ENCODE measurements around the gene U2SURP. TPM values are rescaled to one million over a fixed set of nuclear protein-coding genes. Genes with fewer than 3 reads are reported as not detected.
"Not testable (repeated sequence)": the region's sequence is repeated elsewhere in the genome, so short reads cannot be mapped to it uniquely, and the experiment has no call there.

Gene U2SURP
- polyA plus RNA-seq, 2 donors: 22.5 to 24.3 TPM

DNA sequence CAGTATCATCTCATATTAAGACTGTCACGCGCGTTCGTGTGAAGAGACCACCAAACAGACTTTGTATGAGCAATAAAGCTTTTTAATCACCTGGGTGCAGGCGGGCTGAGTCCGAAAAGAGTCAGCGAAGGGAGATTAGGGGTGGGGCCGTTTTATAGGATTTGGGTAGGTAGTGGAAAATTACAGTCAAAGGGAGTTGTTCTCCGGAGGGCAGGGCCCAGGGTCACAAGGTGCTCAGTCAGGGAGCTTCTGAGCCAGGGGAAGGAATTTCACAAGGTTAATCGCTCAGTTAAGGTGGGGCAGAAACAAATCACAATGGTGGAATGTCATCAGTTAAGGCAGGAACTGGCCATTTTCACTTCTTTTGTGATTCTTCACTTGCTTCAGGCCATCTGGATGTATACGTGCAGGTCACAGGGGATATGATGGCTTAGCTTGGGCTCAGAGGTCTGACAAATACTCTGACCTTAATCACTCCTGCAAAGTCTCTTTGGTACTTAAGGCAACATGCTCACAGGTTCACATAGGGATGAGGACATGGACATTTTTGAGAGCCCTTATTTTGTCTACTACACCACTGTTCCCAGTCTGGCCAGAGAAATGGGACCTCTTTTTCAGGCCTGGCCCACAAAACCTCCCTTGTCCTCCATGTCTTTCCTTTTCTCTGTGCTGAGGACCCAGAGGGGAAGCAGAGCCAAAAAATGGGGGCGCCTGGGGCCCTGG, 71.1 kb downstream of the U2SURP start:
- H3K27me3 ChIP-seq (ENCODE audit: control insufficient read depth in 1 of 2, insufficient read depth in 2 of 2, low read length in 2 of 2); H3K9me3 ChIP-seq (ENCODE audit: control insufficient read depth in 2 of 2, insufficient read depth in 1 of 2, low read depth in 1 of 2, low read length in 1 of 2); H3K4me3 ChIP-seq (ENCODE audit: low read depth in 1 of 2, low read length in 2 of 2); H3K4me1 ChIP-seq (ENCODE audit: control insufficient read depth in 2 of 2, insufficient read depth in 2 of 2, low read length in 1 of 2); H3K36me3 ChIP-seq (ENCODE audit: control insufficient read depth in 2 of 2, insufficient read depth in 2 of 2, low read length in 1 of 2); H3K27ac ChIP-seq (ENCODE audit: low read depth in 2 of 2, low read length in 1 of 2): not testable (repeated sequence)
- WGBS, 2 donors: 87 to 89% methylated on average over 12 of the region's 12 CpGs

DNA sequence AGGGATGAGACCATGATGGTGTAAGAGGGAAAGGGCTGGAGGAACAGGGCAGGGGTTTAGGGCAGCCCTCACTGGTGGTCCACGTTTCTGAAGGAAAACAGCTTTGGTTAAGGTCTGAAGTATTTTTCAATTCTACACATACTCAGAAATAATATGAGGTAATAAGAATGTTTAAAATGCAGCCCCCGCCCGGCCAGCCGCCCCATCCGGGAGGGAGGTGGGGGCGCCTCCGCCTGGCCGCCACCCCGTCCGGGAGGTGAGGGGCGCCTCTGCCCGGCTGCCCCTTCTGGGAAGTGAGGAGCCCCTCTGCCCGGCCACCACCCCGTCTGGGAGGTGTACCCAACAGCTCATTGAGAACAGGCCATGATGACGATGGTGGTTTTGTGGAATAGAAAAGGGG, 72.2 kb downstream of the U2SURP start:
- H3K27me3 ChIP-seq (ENCODE audit: control insufficient read depth in 1 of 2, insufficient read depth in 2 of 2, low read length in 2 of 2); H3K36me3 ChIP-seq (ENCODE audit: control insufficient read depth in 2 of 2, insufficient read depth in 2 of 2, low read length in 1 of 2); H3K4me1 ChIP-seq (ENCODE audit: control insufficient read depth in 2 of 2, insufficient read depth in 2 of 2, low read length in 1 of 2); H3K27ac ChIP-seq (ENCODE audit: low read depth in 2 of 2, low read length in 1 of 2); H3K4me3 ChIP-seq (ENCODE audit: low read depth in 1 of 2, low read length in 2 of 2); H3K9me3 ChIP-seq (ENCODE audit: control insufficient read depth in 2 of 2, insufficient read depth in 1 of 2, low read depth in 1 of 2, low read length in 1 of 2): not testable (repeated sequence)
- 91% methylated on average over 12 to 14 of the region's 15 CpGs for WGBS, 2 donors

DNA sequence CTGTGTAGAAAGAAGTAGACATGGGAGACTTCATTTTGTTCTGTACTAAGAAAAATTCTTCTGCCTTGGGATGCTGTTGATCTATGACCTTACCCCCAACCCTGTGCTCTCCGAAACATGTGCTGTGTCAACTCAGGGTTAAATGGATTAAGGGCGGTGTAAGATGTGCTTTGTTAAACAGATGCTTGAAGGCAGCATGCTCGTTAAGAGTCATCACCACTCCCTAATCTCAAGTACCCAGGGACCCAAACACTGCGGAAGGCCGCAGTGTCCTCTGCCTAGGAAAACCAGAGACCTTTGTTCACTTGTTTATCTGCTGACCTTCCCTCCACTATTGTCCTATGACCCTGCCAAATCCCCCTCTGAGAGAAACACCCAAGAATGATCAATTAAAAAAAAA, 72.6 kb downstream of the U2SURP start:
- H3K27ac ChIP-seq (ENCODE audit: low read depth in 2 of 2, low read length in 1 of 2); H3K9me3 ChIP-seq (ENCODE audit: control insufficient read depth in 2 of 2, insufficient read depth in 1 of 2, low read depth in 1 of 2, low read length in 1 of 2): not testable (repeated sequence)
- WGBS, 2 donors: 78 to 90% methylated on average over 5 of the region's 5 CpGs

DNA sequence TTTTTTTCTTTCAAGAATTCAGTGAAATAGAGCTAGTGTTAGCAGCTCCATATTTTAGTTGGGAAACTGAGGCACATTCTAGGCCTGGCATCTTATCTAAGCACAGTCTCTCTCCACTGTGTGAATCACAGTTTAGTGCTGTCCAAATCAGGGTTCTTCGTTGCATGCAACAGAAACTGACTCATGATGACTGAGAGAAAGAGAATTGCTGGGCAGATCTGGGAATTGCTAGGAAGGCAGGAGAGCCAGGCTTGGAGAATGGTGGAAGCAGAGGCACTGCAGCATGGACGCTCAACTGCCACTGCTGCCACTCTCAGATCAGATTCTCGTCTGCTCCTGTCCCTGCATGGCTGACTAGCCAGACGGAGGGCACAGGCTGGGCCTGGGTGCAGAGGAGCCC, 77.5 kb downstream of the U2SURP start:
- H3K27me3 ChIP-seq (ENCODE audit: control insufficient read depth in 1 of 2, insufficient read depth in 2 of 2, low read length in 2 of 2): no peaks in the 10 kb centered on the region
- no peaks in the 10 kb centered on the region for H3K36me3 ChIP-seq (ENCODE audit: control insufficient read depth in 2 of 2, insufficient read depth in 2 of 2, low read length in 1 of 2)
- no peak overlapping the region for H3K4me3 ChIP-seq (ENCODE audit: low read depth in 1 of 2, low read length in 2 of 2)
- H3K4me1 ChIP-seq (ENCODE audit: control insufficient read depth in 2 of 2, insufficient read depth in 2 of 2, low read length in 1 of 2): no peaks in the 10 kb centered on the region
- 83 to 86% methylated on average over 4 of the region's 4 CpGs for WGBS, 2 donors
- no peaks in the 10 kb centered on the region for H3K9me3 ChIP-seq (ENCODE audit: control insufficient read depth in 2 of 2, insufficient read depth in 1 of 2, low read depth in 1 of 2, low read length in 1 of 2)
- H3K27ac ChIP-seq (ENCODE audit: low read depth in 2 of 2, low read length in 1 of 2): no peak overlapping the region

More for the DNA sequence above, 72.6 kb downstream of the U2SURP start:
- H3K27me3 ChIP-seq (ENCODE audit: control insufficient read depth in 1 of 2, insufficient read depth in 2 of 2, low read length in 2 of 2); H3K4me1 ChIP-seq (ENCODE audit: control insufficient read depth in 2 of 2, insufficient read depth in 2 of 2, low read length in 1 of 2); H3K36me3 ChIP-seq (ENCODE audit: control insufficient read depth in 2 of 2, insufficient read depth in 2 of 2, low read length in 1 of 2); H3K4me3 ChIP-seq (ENCODE audit: low read depth in 1 of 2, low read length in 2 of 2): not testable (repeated sequence)

DNA sequence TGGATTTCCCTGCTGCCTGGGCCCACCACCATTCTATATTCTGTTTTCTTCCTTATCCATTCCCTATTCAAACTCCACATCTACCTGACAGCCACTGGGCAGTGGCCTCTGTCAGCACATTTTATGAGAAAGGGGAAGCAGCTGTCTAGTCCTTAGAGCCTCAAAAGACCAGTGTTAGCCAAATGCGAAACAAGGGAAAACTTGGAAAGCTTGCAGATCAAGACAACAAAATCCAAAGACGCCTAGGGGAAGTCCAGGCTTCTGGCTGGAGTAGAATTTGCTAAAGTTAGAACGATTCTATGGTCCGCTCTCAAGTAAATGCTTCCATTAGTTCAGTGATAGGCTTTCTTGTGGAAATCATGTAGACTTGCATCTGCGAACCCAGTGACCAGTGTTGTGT, 78.8 kb downstream of the U2SURP start:
- 85 to 89% methylated on average over 5 of the region's 5 CpGs for WGBS, 2 donors
- no peak overlapping the region for H3K27ac ChIP-seq (ENCODE audit: low read depth in 2 of 2, low read length in 1 of 2)

DNA sequence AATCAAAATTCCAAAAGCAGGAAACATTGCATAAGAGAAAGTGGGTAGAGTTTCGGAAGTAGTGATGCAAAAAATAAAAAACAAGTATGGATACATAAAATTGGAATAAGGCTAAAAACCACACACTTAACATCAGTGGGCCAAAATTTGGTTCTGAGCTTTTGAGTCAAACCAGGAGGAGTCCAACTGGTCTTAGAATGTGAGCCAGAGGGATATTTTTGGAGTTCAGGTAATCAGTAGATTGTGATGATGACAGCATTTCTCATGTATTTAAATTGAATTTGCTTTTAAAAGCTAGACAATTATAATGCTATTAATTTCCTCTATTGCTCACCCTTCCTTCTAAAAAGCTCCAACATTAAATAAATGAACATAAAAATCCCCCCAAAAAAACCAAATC, 80.0 kb downstream of the U2SURP start:
- H3K4me1 ChIP-seq (ENCODE audit: control insufficient read depth in 2 of 2, insufficient read depth in 2 of 2, low read length in 1 of 2): no peaks in the 10 kb centered on the region
- H3K9me3 ChIP-seq (ENCODE audit: control insufficient read depth in 2 of 2, insufficient read depth in 1 of 2, low read depth in 1 of 2, low read length in 1 of 2): no peaks in the 10 kb centered on the region
- no peak overlapping the region for H3K4me3 ChIP-seq (ENCODE audit: low read depth in 1 of 2, low read length in 2 of 2)
- 89 to 94% methylated on average over 1 of the region's 1 CpG for WGBS, 2 donors
- H3K27me3 ChIP-seq (ENCODE audit: control insufficient read depth in 1 of 2, insufficient read depth in 2 of 2, low read length in 2 of 2): no peaks in the 10 kb centered on the region
- no peak overlapping the region for H3K27ac ChIP-seq (ENCODE audit: low read depth in 2 of 2, low read length in 1 of 2)
- no peaks in the 10 kb centered on the region for H3K36me3 ChIP-seq (ENCODE audit: control insufficient read depth in 2 of 2, insufficient read depth in 2 of 2, low read length in 1 of 2)

More for the DNA sequence above, 78.8 kb downstream of the U2SURP start:
- no peaks in the 10 kb centered on the region for H3K27me3 ChIP-seq (ENCODE audit: control insufficient read depth in 1 of 2, insufficient read depth in 2 of 2, low read length in 2 of 2)
- no peaks in the 10 kb centered on the region for H3K4me1 ChIP-seq (ENCODE audit: control insufficient read depth in 2 of 2, insufficient read depth in 2 of 2, low read length in 1 of 2)
- no peaks in the 10 kb centered on the region for H3K9me3 ChIP-seq (ENCODE audit: control insufficient read depth in 2 of 2, insufficient read depth in 1 of 2, low read depth in 1 of 2, low read length in 1 of 2)
- H3K4me3 ChIP-seq (ENCODE audit: low read depth in 1 of 2, low read length in 2 of 2): no peak overlapping the region
- H3K36me3 ChIP-seq (ENCODE audit: control insufficient read depth in 2 of 2, insufficient read depth in 2 of 2, low read length in 1 of 2): no peaks in the 10 kb centered on the region

DNA sequence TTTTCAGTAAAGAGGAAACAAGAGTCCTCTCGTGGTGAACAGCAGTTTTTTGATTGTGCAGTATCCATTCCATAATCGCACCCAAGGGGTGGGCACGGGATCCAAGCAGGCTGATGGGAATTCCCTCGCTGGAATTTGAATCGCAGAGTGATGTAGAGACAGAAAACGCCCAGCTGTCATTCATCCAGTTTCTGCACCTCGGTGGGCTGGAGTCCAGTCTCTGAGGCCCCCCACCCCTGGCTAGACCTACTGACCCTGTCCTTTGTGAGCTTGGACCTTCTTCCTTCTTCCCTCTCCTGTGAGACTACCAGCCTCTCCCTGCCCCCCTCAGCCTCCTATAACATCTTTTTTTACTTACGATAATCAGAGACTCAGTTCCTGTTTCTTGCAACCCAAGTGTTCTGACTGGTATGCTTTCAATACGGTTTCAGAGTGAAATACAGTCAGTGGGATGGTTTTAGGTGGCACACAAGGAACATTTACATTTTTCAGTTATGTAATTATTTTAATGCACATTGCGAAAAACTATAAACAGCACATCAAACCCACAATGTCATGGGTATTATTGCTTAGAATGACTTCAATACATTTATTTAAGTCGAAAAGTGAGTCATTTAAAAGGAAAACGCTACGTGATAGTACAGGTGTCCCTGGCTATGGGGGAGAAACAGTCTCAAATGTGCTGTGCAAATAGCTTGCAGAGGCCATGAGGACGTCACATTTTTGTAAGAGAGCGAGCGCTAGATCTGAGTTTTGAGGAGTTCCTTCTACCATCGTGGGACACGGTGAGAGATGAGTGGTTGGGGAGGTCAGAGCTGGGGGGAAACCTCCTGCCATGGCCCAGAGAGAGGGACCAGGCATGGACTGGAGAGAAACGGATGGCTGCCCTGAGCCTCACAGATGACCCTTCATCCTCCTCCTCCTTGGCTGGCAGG, 80.7 kb downstream of the U2SURP start:
- no peaks in the 10 kb centered on the region for H3K36me3 ChIP-seq (ENCODE audit: control insufficient read depth in 2 of 2, insufficient read depth in 2 of 2, low read length in 1 of 2)
- H3K4me1 ChIP-seq (ENCODE audit: control insufficient read depth in 2 of 2, insufficient read depth in 2 of 2, low read length in 1 of 2): no peaks in the 10 kb centered on the region
- no peaks in the 10 kb centered on the region for H3K9me3 ChIP-seq (ENCODE audit: control insufficient read depth in 2 of 2, insufficient read depth in 1 of 2, low read depth in 1 of 2, low read length in 1 of 2)
- 76 to 80% methylated on average over 19 of the region's 19 CpGs for WGBS, 2 donors
- H3K27ac ChIP-seq (ENCODE audit: low read depth in 2 of 2, low read length in 1 of 2): no peak overlapping the region
- H3K27me3 ChIP-seq (ENCODE audit: control insufficient read depth in 1 of 2, insufficient read depth in 2 of 2, low read length in 2 of 2): no peaks in the 10 kb centered on the region
- no peak overlapping the region for H3K4me3 ChIP-seq (ENCODE audit: low read depth in 1 of 2, low read length in 2 of 2)

DNA sequence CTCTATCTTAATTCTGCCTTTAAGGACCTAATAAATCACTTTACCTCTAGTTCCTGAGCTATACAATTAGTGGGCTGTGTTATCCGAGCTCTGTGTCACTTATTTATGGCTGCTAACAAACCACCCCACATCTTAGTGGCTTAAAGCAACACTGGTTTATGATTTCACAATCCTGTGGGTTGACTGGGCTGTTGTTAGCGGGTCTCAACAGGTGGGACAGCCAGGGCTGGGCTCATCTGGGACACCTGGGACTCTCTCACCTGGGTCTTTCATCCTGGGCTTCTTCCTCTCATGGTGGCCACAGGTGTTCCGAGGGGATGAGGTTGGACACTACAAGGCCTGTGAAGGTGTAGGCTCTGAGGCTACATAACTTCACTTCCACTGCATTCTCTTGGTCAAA, 82.4 kb downstream of the U2SURP start:
- H3K9me3 ChIP-seq (ENCODE audit: control insufficient read depth in 2 of 2, insufficient read depth in 1 of 2, low read depth in 1 of 2, low read length in 1 of 2): no peaks in the 10 kb centered on the region
- no peaks in the 10 kb centered on the region for H3K27me3 ChIP-seq (ENCODE audit: control insufficient read depth in 1 of 2, insufficient read depth in 2 of 2, low read length in 2 of 2)
- no peak overlapping the region for H3K27ac ChIP-seq (ENCODE audit: low read depth in 2 of 2, low read length in 1 of 2)
- 83% methylated on average over 3 of the region's 3 CpGs for WGBS, 2 donors
- H3K36me3 ChIP-seq (ENCODE audit: control insufficient read depth in 2 of 2, insufficient read depth in 2 of 2, low read length in 1 of 2): no peaks in the 10 kb centered on the region
- no peaks in the 10 kb centered on the region for H3K4me1 ChIP-seq (ENCODE audit: control insufficient read depth in 2 of 2, insufficient read depth in 2 of 2, low read length in 1 of 2)
- H3K4me3 ChIP-seq (ENCODE audit: low read depth in 1 of 2, low read length in 2 of 2): no peak overlapping the region

DNA sequence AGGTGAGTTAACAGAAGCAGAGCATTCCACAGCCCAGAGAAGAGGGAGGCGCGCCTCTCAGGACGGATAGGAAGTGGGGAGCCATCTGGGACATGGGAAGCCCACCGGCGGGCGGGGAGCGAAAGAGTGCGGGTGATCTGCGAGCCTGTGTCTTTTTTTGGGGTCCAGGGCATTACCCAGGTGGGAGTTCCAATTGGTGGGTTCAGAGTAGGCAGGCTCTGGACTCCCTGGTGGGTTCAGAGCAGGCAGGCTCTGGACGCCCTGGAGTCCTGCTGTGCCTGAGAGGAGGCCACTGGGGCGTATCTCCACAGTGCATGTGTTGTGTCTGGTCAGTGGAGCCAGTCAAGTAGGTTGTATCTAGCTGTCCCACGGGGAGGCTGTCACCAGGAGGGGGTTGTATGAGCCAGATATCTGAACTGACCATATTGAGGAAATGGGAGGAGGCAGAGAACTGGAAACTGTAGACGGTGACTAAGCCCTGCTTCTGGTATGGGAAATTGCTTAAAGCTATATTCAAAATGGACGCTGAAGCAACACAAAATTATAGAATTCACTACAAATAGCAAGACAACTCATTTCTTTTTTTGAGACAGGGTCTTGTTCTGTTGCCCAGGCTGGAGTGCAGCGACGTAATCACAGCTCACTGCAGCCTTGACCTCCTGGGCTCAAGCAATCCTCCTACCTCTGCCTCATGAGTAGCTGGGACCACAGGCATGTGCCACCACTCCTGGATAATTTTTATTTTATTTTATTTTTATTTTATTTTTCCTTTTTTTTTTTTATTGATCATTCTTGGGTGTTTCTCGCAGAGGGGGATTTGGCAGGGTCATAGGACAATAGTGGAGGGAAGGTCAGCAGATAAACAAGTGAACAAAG, 83.7 kb downstream of the U2SURP start:
- Histone ChIP-seq H3K27me3 (ENCODE audit: control insufficient read depth in 1 of 2, insufficient read depth in 2 of 2, low read length in 2 of 2) (no peaks in the 10 kb centered on the region), H3K4me3 (ENCODE audit: low read depth in 1 of 2, low read length in 2 of 2) (no peak overlapping the region), H3K36me3 (ENCODE audit: control insufficient read depth in 2 of 2, insufficient read depth in 2 of 2, low read length in 1 of 2) (no peaks in the 10 kb centered on the region), H3K4me1 (ENCODE audit: control insufficient read depth in 2 of 2, insufficient read depth in 2 of 2, low read length in 1 of 2) (no peaks in the 10 kb centered on the region), H3K9me3 (ENCODE audit: control insufficient read depth in 2 of 2, insufficient read depth in 1 of 2, low read depth in 1 of 2, low read length in 1 of 2) (no peaks in the 10 kb centered on the region), H3K27ac (ENCODE audit: low read depth in 2 of 2, low read length in 1 of 2) (no peak overlapping the region)
- WGBS, 2 donors: 87 to 89% methylated on average over 16 to 17 of the region's 17 CpGs

Measured in esophagus (tissue), 2 donors.